Measurements from ENCODE around the gene AP2S1. TPM values are rescaled to one million over a fixed set of nuclear protein-coding genes. Genes with fewer than 3 reads are reported as not detected.

Gene AP2S1
- total RNA-seq, 1 donor from 2014 or later, result 50.1 TPM

GRCh38 chr19:46788262-46788967 is 62.2 kb downstream of the AP2S1 start, which contains the start of gene SLC1A5:
Gene SLC1A5 (minus strand): TSS chr19:46788594. CDS start chr19:46787965, 629 bp downstream.
- Histone ChIP-seq H3K9ac (ENCODE audit: low read depth in 1 of 3, low read length in 3 of 3) (peak within 1 kb of the TSS; percentile 65 to 71 (median 69)), H3K27ac (ENCODE audit: low read depth, low read length) (peak within 1 kb of the TSS; percentile 83), H3K4me3 (ENCODE audit: low read length in 3 of 3) (peak within 1 kb of the TSS; percentile 66 to 80 (median 72)), H3K4me1 (ENCODE audit: control insufficient read depth in 3 of 3, insufficient read depth in 3 of 3, low read length in 3 of 3) (peaks cover 29 to 38% (median 37%) of the 10 kb centered on the region in 3 donors), H3K36me3 (ENCODE audit: control insufficient read depth in 3 of 3, insufficient read depth in 3 of 3, low read length in 3 of 3) (no peaks in the 10 kb centered on the region), H3K27me3 (ENCODE audit: control insufficient read depth in 3 of 3, insufficient read depth in 3 of 3, low read length in 3 of 3) (peaks cover 0 to 37% (median 15%) of the 10 kb centered on the region in 3 donors), H3K9me3 (ENCODE audit: control insufficient read depth in 3 of 3, low read length in 3 of 3) (no peaks in the 10 kb centered on the region)

Small RNA genes lying within 50 kb of the gene (small RNA-seq; reads per million reads assigned to genes)
- gene AC008622.3 (not detected), gene HNRNPMP2 (not detected)

Other genes starting within 250 kb of the AP2S1 start
- gene CALM3, start 249.5 kb downstream of the AP2S1 start, total RNA-seq, result 55.3 TPM
- 3.1 TPM for gene PTGIR, start 225.8 kb downstream of the AP2S1 start, total RNA-seq
- gene GNG8, start 214.6 kb downstream of the AP2S1 start, total RNA-seq, result not detected
- 7.3 TPM for gene DACT3, start 189.7 kb downstream of the AP2S1 start, total RNA-seq
- 13.6 TPM for gene PRKD2, start 133.7 kb downstream of the AP2S1 start, total RNA-seq
- 5.7 TPM for gene FKRP, start 104.8 kb downstream of the AP2S1 start, total RNA-seq
- gene STRN4, start 104.4 kb downstream of the AP2S1 start, total RNA-seq, result 28.2 TPM
- gene SLC1A5, start 62.3 kb downstream of the AP2S1 start, total RNA-seq, result 24.5 TPM
- gene ARHGAP35, start 10.2 kb upstream of the AP2S1 start, total RNA-seq, result 30.3 TPM
- gene NPAS1, start 169.0 kb upstream of the AP2S1 start, total RNA-seq, result 1.0 TPM
- gene TMEM160, start 197.8 kb upstream of the AP2S1 start, total RNA-seq, result 9.4 TPM